K562 (cell line): Measurements from ENCODE around the gene HEXIM2. TPM values are rescaled to one million over a fixed set of nuclear protein-coding genes. Genes with fewer than 3 reads are reported as not detected.

Experiments
- ARID1B ChIP-seq: fragments of 450-650 bp; IDR thresholded peaks from 2 replicates; pipeline ENCODE4 v1.6.1; 2016; ENCODE audit warnings: antibody characterized with exemption, mild to moderate bottlenecking, inconsistent platforms
- CBFA2T2 ChIP-seq: fragments of 450-650 bp; conservative IDR thresholded peaks from 2 replicates; pipeline ENCODE4 v1.6.1; 2017; ENCODE audit warnings: mild to moderate bottlenecking
- CLOCK ChIP-seq: fragments of 250-450 bp; sonication (Bioruptor Pico); IDR thresholded peaks from 2 replicates; pipeline ENCODE4 v1.4.0; 2020; ENCODE audit warnings: mild to moderate bottlenecking, moderate library complexity, borderline replicate concordance
- CTCF ChIP-seq, 3 experiments: IDR thresholded peaks in 2 of 3; conservative IDR thresholded peaks in 1 of 3; 2 replicates each; pipeline ENCODE4 v1.5.1; 2011 to 2012; ENCODE audit warnings: low read length in 3 of 3, mild to moderate bottlenecking in 3 of 3, control low read depth in 2 of 3, improper control_type of control experiment in 1 of 3, inconsistent platforms in 1 of 3, low read depth in 1 of 3, mixed read lengths in 1 of 3, moderate library complexity in 1 of 3; ENCODE audit not compliant: insufficient read depth in 2 of 3
- HMG20A ChIP-seq: fragments of 450-650 bp; formaldehyde crosslinking; conservative IDR thresholded peaks from 2 replicates; pipeline ENCODE4 v1.4.0; 2020; ENCODE audit warnings: mild to moderate bottlenecking, mixed read lengths
- MIER1 ChIP-seq: fragments of 450-650 bp; IDR thresholded peaks from 2 replicates; pipeline ENCODE4 v1.6.1; 2016; ENCODE audit warnings: antibody characterized with exemption, mild to moderate bottlenecking, low read depth
- NEUROD1 ChIP-seq: fragments of 150-350 bp; IDR thresholded peaks from 2 replicates; pipeline ENCODE4 v1.6.1; 2014; ENCODE audit warnings: borderline replicate concordance, low read length, low read depth; ENCODE audit not compliant: partially characterized antibody
- NFE2L1 ChIP-seq: fragments of 450-650 bp; IDR thresholded peaks from 2 replicates; pipeline ENCODE4 v1.6.1; 2016; ENCODE audit warnings: missing genetic modification characterization, low read depth, mild to moderate bottlenecking, missing compliant biosample characterization, moderate library complexity, borderline replicate concordance
- NONO ChIP-seq, 2 experiments: fragments of 200-400 bp in 1 of 2; fragments of 450-650 bp in 1 of 2; formaldehyde crosslinking in 1 of 2; IDR thresholded peaks; 2 replicates each; pipeline ENCODE4 v1.6.1; 2017; ENCODE audit warnings: low read depth in 2 of 2, mild to moderate bottlenecking in 2 of 2, moderate library complexity in 2 of 2, low read length in 1 of 2
- ZKSCAN3 ChIP-seq: fragments of 250-450 bp; sonication (Bioruptor Pico); IDR thresholded peaks from 2 replicates; pipeline ENCODE4 v1.4.0; 2020
- ZNF143 ChIP-seq: sonication (generic); formaldehyde crosslinking; IDR thresholded peaks from 2 replicates; pipeline ENCODE4 v1.9.0; 2022; ENCODE audit warnings: mild to moderate bottlenecking, missing genetic modification reagents
- ZNF518B ChIP-seq: fragments of 250-450 bp; sonication (Bioruptor Pico); IDR thresholded peaks from 2 replicates; pipeline ENCODE4 v1.5.0; 2021; ENCODE audit warnings: mild to moderate bottlenecking, moderate library complexity
- polyA plus RNA-seq, 8 experiments: library from polyadenylated mRNA; depleted of rRNA in 4 of 8; stranded (reverse) in 5 of 8; unstranded in 3 of 8; fragments of >200 nt; fragmentation: Nextera tagmentation in 2 of 8; fragmentation: Illumina TruSeq in 1 of 8; extraction: Ambion mirVana in 2 of 8; extraction: Trizol in 1 of 8; gene quantifications; 2 replicates each; pipeline versions ENCODE4 v1.2.1 to v1.2.3, GENCODE V29; 2011 to 2014; ENCODE audit warnings: inconsistent platforms in 1 of 8, missing spikeins in 1 of 8
- total RNA-seq, 7 experiments: library from RNA; depleted of rRNA in 6 of 7; stranded (reverse); fragments of >200 nt in 6 of 7; fragmentation: Illumina TruSeq in 2 of 7; extraction: Trizol in 2 of 7; gene quantifications; 2 replicates each; pipeline versions ENCODE4 v1.2.1 to v1.2.3, GENCODE V29; 2011 to 2021; ENCODE audit warnings: low replicate concordance in 1 of 7

HEXIM2 gene
- total and polyA plus RNA-seq, 9 of the 15 experiments (the other 6 are each of a cell fraction or from before 2014, with no cell fraction given) = 0.69 to 3.4 (median 1.1) TPM; not detected in 2

GRCh38 chr17:45147581-45148182, 14.0 kb upstream of the HEXIM2 start (continued):
- no peak for TF ChIP-seq CBFA2T2
- TF ChIP-seq NONO (IDR thresholded peaks at IDR 0.05; ENCODE audit: low read depth in 2 of 2, low read length in 1 of 2) = peak in 1 of 2 experiments; percentile 98; a peak in 2 of 4 replicates
- no peak for TF ChIP-seq CTCF (IDR thresholded peaks at IDR 0.05 in 2 of 3, conservative IDR thresholded peaks at IDR 0.05 in 1 of 3; ENCODE audit: insufficient read depth in 2 of 3, low read depth in 1 of 3, low read length in 3 of 3)
- no peak for TF ChIP-seq CLOCK
- peak; percentile 81 for TF ChIP-seq NEUROD1
- no peak for TF ChIP-seq NFE2L1
- TF ChIP-seq MIER1 = peak; percentile 83
- TF ChIP-seq ZNF143 (CRISPR knock-in tag) = no peak
- TF ChIP-seq ARID1B = peak; percentile 40; the same call in 1 of the 2 replicates
- TF ChIP-seq ZKSCAN3 (CRISPR knock-in tag) = no peak
- TF ChIP-seq HMG20A (CRISPR knock-in tag) = no peak
- TF ChIP-seq ZNF518B (CRISPR knock-in tag) = no peak
